Suppressor macrophage (primary cell): ENCODE measurements around the gene ARID5B.

ENCODE experiments used
- DNase-seq, 4 experiments: peaks; one replicate each; pipeline ENCODE4 v3.0.0-alpha.2; 2020 to 2022

ARID5B gene

GRCh38 chr10:61939902-61940301, 38.4 kb downstream of the ARID5B start:
- DNase-seq, result peak in 2 of 4 experiments; percentile 46

GRCh38 chr10:61941202-61941681, 39.7 kb downstream of the ARID5B start:
- DNase-seq, result peak; percentile 65 to 96 (median 86)

- peak in 2 of 4 experiments; percentile 22 to 33 for DNase-seq
Measured at GRCh38 chr10:61942604-61943461, 41.3 kb downstream of the ARID5B start.

GRCh38 chr10:61943674-61944378, 42.3 kb downstream of the ARID5B start:
- peak in 2 of 4 experiments; percentile 33 to 53 for DNase-seq

GRCh38 chr10:61944410-61945147, 43.1 kb downstream of the ARID5B start:
- no peak for DNase-seq

- no peak for DNase-seq
Measured at GRCh38 chr10:61949687-61950086, 48.2 kb downstream of the ARID5B start.

- DNase-seq, result no peak
Measured at GRCh38 chr10:61950449-61951143, 49.1 kb downstream of the ARID5B start.

GRCh38 chr10:61951144-61951483, 49.6 kb downstream of the ARID5B start:
- DNase-seq, result no peak

DNA sequence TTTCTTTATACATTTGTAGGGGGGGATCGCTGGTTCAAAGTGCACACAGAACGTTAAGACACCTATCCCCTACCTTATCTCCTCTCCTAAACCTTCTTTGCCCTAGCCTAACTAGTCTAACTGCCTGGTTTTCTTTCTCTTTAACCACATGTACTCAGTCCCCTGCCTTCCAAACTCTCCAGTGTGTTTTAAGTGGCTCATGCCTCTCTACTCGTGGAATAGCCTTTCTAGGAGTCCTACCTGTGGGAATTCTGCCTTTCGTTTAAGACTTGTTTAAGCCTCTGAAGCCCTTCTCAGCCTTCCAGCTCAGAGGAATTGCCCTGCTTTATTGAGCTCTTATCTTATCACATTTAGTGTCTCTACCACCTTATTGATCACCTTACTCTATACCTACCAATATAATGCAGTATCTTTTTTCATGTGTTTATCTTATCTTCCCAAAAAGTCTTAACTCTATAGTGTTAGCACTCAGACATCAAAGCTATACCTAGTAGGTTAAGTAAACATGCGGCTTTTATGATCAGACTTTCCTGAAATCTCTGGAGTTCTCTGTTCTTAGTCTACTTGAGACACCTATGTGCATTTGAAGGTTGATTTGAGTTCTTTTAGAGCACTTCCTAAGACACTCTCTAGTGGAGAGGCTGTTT, 50.7 kb downstream of the ARID5B start:
- DNase-seq, result no peak

- no peak for DNase-seq
Measured at GRCh38 chr10:61953183-61953582, 51.7 kb downstream of the ARID5B start.

- DNase-seq, result no peak
Measured at GRCh38 chr10:61957806-61958205, 56.3 kb downstream of the ARID5B start.

GRCh38 chr10:61958311-61958710, 56.8 kb downstream of the ARID5B start:
- no peak for DNase-seq

GRCh38 chr10:61958805-61959204, 57.3 kb downstream of the ARID5B start:
- DNase-seq, result no peak

DNA sequence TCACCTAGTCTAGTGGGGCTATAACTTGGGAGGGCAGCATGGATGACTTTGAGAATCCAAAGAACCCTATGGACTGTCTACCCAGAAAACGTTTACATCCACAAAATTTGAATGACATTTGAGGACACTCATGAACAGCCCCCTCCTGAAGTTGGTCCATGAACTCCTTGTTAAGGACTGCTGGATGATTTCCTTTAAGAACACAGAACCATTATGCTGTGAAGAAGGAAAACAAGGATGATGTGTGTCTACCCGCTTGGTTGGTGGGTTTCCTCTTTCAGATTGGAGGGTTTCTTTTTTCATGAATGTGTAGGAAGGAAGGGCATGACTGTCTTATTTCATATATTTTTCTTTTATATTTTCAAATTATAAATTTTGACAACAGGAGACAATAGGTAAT, 58.3 kb downstream of the ARID5B start:
- no peak for DNase-seq

- no peak for DNase-seq
Measured at GRCh38 chr10:61960396-61961120, 59.1 kb downstream of the ARID5B start.

DNA sequence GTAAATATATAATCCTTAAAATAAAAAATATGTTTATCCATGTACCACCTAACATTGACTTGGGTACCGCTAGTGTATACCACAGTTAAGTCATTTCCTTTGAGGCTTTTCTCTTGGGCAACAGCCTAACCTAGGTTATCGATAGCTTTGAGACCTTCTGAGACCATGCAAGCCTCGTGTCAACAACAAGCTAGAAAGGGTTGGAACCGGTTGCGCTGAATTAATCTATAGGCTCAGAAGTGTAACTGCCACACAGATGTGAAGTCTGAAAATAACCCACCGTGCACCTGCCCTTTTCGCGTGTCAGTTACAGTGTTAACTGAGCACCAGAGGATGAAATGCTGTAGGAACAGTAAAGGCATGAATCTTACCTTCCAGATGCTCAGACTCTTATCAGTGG, 59.8 kb downstream of the ARID5B start:
- no peak for DNase-seq

DNA sequence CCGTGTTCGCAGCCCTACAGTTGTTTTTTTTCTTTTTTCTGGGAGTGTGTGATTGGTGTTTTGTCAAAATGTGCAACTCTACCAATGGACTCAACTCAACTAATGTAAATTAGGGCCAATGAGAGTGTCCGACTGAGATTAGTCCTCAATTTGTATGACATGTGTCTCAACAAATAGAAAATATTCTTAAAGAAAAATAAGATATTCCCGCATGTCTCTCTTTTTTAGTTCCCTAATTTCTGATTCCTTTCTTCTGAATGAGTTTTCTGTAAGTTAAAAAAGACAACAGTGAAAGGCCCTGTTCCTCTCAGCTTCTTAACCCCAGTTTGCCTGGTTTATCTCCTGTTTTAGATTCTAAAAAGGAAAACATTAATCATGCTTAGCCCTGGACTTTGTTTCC, 61.5 kb downstream of the ARID5B start:
- no peak for DNase-seq

- no peak for DNase-seq
Measured at GRCh38 chr10:61963669-61964058, 62.2 kb downstream of the ARID5B start.

- DNase-seq, result no peak
Measured at GRCh38 chr10:61964059-61964709, 62.7 kb downstream of the ARID5B start.

- DNase-seq, result no peak
Measured at GRCh38 chr10:61964949-61965702, 63.6 kb downstream of the ARID5B start.
